Natural killer cell treated with Interleukin-12 subunit alpha and Interleukin-12 subunit beta and Interleukin-15 and Interleukin-18, amount 100 ng/mL, for 72 hours (primary cell): ENCODE measurements around the gene ZNF574. TPM values are rescaled to one million over a fixed set of nuclear protein-coding genes. Genes with fewer than 3 reads are reported as not detected.
"Not testable (repeated sequence)": the region's sequence is repeated elsewhere in the genome, so short reads cannot be mapped to it uniquely, and the experiment has no call there.

Experiments used
- ATAC-seq, 2 donors: fragments of 150-1000 bp; cut with Tn5 transposase in 1 of 2; sonication (Bioruptor Pico), chemical (Tn5 transposase) in 1 of 2; 2 replicates each; pipeline ENCODE4 v1.10.0; 2021
- DNase-seq: peaks from one replicate; pipeline ENCODE4 v3.0.0; 2022; ENCODE audit warnings: low spot score
- H3K27ac Mint-ChIP-seq, 2 donors: 1 replicate in 1 of 2; 2 replicates in 1 of 2; pipeline ENCODE4 v1.8.0; 2022; ENCODE audit warnings: mixed read lengths in 2 of 2, mild to moderate bottlenecking in 1 of 2, moderate library complexity in 1 of 2
- H3K27me3 Mint-ChIP-seq, 2 donors: 1 replicate in 1 of 2; 2 replicates in 1 of 2; pipeline ENCODE4 v1.8.0; 2022; ENCODE audit warnings: mixed read lengths in 2 of 2
- H3K36me3 Mint-ChIP-seq: one replicate; pipeline ENCODE4 v1.8.0; 2022; ENCODE audit warnings: mixed read lengths
- H3K4me1 Mint-ChIP-seq, 2 donors: 1 replicate in 1 of 2; 2 replicates in 1 of 2; pipeline ENCODE4 v1.8.0; 2022; ENCODE audit warnings: low read depth in 2 of 2, mixed read lengths in 2 of 2, mild to moderate bottlenecking in 1 of 2
- H3K4me3 Mint-ChIP-seq: one replicate; pipeline ENCODE4 v1.8.0; 2022; ENCODE audit warnings: mixed read lengths
- H3K9me3 Mint-ChIP-seq: 2 replicates; pipeline ENCODE4 v1.8.0; 2022; ENCODE audit warnings: mixed read lengths
- total RNA-seq, 2 donors: library from RNA; stranded (reverse); gene quantifications; one replicate each; pipeline ENCODE4 v1.2.3, GENCODE V29; 2022

The ZNF574 gene
- total RNA-seq, 2 donors from 2014 or later: 14.2 to 16.1 TPM

DNA sequence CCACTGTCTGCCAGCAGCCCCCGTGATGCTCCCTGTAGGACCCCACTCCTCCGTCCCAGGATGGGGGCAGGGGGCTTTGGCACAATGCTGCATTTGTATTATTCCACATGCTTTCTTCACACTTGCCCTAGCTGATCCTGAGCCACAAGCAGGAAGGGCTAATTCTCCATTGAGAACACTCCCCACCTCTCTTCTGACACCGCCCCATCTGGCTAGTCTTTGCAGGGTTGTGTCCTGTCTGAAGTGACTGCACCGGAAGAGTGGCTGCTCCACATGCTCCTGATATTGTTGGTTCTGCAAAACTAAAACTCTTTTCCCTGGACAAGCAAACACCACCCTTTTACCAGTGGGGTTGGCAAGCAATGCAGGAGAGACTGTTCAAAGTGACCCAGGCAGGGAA, 18.0 kb downstream of the ZNF574 start:
- no peak overlapping the region for H3K27ac Mint-ChIP-seq
- no peak overlapping the region for H3K4me3 Mint-ChIP-seq
- H3K27me3 Mint-ChIP-seq: no peaks in the 10 kb centered on the region
- DNase-seq: no peak
- H3K36me3 Mint-ChIP-seq: peaks cover 6% of the 10 kb centered on the region
- H3K9me3 Mint-ChIP-seq: no peaks in the 10 kb centered on the region
- H3K4me1 Mint-ChIP-seq: peaks cover 8 to 12% of the 10 kb centered on the region in 2 donors
- no peak for ATAC-seq

DNA sequence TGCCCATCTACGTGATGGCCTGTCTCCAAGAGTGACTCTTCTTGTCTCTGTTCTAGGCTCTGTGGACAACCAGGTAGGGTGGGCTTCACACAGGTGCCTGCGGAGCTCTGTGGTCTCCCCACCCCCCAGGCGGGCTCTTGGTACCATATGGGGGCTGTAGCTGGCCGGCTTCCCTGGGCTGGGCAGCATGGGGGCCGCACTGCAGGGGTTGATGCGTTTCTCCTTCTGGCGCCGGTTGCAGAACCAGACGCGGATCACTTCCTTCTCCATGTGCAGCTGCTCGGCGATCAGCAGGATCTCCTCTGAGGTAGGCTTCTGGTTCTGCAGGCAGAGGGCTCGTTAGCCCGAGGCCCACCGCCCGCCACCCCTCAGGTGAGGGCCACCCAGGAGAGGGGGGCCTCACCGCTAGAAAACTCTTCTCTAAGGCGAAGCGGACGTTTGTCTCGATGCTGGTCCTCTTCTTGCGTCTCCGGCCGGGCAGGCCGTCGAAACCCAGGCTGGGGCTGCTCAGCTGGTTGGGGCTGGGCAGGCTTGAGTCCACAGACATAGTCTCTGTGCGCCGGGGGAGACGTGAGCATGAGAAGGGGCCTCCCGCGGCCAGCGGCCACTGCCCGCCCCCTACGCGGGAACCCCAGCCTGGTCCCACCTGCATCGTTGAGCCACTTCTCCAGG, 19.3 kb downstream of the ZNF574 start:
- Mint-ChIP-seq H3K36me3 (peaks cover 6% of the 10 kb centered on the region), H3K27ac (no peak overlapping the region), H3K9me3 (no peaks in the 10 kb centered on the region), H3K4me1 (peaks cover 8 to 10% of the 10 kb centered on the region in 2 donors), H3K4me3 (no peak overlapping the region), H3K27me3 (no peaks in the 10 kb centered on the region)
- ATAC-seq (no peak), DNase-seq (peak; percentile 37)

DNA sequence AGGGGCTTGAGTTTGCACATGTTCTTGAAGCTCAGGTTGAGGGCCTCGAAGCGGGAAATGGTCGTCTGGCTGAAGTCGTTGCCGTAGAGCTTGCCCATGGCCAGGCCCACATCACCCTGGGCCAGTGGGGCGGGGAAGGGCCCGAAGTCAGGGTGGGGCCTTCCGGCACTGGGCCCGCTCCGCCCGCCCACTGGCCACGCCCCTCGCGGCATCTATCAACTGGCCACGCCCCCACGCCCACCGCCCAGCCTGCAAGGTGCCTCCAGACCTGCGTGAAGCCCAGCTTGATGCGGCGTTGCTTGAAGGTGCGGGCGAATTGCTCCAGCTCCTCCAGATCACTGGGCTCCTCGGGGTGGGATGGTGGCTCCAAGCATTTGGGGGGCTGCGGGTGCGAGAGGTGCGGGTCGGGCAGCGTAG, 19.9 kb downstream of the ZNF574 start:
- Mint-ChIP-seq H3K4me3 (no peak overlapping the region), H3K4me1 (peaks cover 4 to 7% of the 10 kb centered on the region in 2 donors), H3K27me3 (no peaks in the 10 kb centered on the region), H3K36me3 (peaks cover 6% of the 10 kb centered on the region), H3K27ac (no peak overlapping the region), H3K9me3 (no peaks in the 10 kb centered on the region)
- DNase-seq (no peak), ATAC-seq (no peak)

DNA sequence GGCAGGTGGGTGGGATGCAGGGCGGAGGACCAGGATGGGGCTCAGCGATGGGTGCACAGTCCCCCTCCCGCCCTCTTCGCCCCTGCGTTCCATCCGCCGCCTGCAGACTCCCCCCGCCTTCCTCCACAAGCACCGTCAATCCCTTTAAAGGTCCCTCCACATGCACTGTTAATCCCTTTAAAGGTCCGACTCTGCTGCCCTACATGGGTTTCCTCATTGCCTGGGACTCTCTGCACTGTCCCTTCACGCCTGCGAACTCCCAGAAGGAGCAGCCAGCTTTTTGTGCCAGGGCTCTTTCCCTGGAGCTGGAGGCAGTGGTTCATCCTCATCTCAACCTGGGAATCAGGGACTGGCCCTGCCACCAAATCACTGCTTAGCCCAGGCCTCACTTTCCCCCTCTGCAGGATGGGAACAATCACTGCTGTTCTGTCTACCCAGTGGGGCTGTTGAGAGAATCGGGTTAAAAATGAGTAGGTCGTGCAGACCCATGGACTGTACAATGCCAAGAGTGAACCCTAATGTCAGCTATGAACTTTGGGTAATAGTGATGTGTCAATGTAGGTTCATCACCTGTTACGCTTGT, 20.4 kb downstream of the ZNF574 start:
- peaks cover 6% of the 10 kb centered on the region for H3K36me3 Mint-ChIP-seq
- H3K4me1 Mint-ChIP-seq: peaks cover 0 to 3% of the 10 kb centered on the region in 2 donors
- no peaks in the 10 kb centered on the region for H3K9me3 Mint-ChIP-seq
- H3K27me3 Mint-ChIP-seq: no peaks in the 10 kb centered on the region
- no peak for ATAC-seq
- H3K27ac Mint-ChIP-seq: no peak overlapping the region
- DNase-seq: no peak
- no peak overlapping the region for H3K4me3 Mint-ChIP-seq

DNA sequence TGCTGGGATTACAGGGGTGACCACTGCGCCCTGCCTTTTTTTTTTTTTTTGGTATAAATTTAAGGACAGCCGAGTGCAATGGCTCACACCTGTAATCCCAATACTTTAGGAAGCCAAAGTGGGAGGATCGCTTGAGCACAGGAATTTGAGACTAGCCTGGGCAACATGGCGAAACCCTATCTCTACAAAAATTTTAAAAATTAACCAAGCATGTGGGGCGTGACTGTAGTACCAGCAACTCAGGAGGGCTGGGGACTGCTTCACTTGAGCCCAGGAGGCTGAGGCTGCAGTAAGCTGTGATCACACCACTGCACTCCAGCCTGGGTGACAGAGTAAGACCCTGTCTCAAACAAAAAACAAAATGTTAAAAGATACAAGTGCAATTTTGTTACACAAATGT, 21.5 kb downstream of the ZNF574 start:
- Mint-ChIP-seq H3K4me3 (no peak overlapping the region), H3K27ac (no peak overlapping the region), H3K9me3 (no peaks in the 10 kb centered on the region), H3K4me1 (peaks cover 0 to under 1% of the 10 kb centered on the region in 2 donors), H3K36me3 (peaks cover 6% of the 10 kb centered on the region), H3K27me3 (no peaks in the 10 kb centered on the region)
- no peak for DNase-seq
- no peak for ATAC-seq

DNA sequence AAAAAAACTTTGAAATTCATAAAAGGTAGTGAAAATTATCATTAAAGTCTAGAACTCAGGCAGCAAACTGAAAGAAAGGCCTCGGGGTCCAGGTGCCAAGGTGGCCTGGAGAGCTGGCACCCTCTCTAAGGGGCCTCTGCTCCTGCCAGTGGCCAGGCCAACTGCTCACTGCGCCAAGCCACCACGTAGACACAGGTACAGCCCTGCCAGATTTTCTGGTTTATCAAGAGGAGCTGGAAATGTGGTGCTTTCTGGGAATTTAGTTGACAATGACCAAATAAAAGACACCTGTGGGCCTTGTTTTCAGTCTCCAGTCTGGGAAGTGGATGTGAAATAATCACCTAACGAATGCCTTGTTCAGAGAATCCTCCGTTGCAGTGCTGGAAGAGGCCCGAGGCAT, 22.8 kb downstream of the ZNF574 start:
- H3K27me3 Mint-ChIP-seq: no peaks in the 10 kb centered on the region
- peaks cover 0 to 2% of the 10 kb centered on the region in 2 donors for H3K4me1 Mint-ChIP-seq
- H3K36me3 Mint-ChIP-seq: peaks cover 6% of the 10 kb centered on the region
- DNase-seq (peak; percentile 28), ATAC-seq (no peak)
- H3K27ac Mint-ChIP-seq: no peak overlapping the region
- no peak overlapping the region for H3K4me3 Mint-ChIP-seq
- no peaks in the 10 kb centered on the region for H3K9me3 Mint-ChIP-seq

DNA sequence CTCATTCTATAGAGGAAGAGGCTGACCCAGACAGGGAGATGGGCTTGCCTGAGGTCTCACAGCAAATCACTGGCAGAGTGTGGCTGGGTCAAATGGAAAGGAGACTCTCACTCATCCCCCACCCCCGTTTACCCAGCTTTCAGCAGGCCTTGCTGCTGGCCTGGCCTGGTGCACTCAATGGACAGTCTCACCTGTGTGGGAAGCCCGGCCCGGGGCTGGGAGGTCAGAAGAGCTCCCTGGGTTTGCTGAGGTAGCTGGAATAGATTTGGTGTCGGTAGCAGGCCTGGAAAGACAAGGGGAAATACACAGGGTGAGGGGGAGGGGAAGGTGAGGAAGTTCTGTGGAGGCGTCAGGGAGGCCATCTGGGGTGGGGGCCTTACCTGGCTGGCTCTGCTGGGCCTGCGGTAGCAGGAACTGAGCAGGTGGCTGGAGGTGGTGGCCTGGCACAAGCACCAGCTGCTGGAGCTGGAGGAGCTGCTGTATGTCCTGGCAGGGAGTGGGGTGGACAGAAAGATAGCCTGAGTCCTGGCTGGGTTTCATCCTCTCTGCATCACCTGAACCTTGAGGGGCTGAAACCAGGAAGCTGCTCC, 23.5 kb downstream of the ZNF574 start:
- Mint-ChIP-seq H3K4me1 (peaks cover 0 to 5% of the 10 kb centered on the region in 2 donors), H3K9me3 (no peaks in the 10 kb centered on the region), H3K27ac (no peak overlapping the region), H3K4me3 (no peak overlapping the region), H3K36me3 (peaks cover 3% of the 10 kb centered on the region), H3K27me3 (no peaks in the 10 kb centered on the region)
- ATAC-seq: no peak
- DNase-seq: no peak

DNA sequence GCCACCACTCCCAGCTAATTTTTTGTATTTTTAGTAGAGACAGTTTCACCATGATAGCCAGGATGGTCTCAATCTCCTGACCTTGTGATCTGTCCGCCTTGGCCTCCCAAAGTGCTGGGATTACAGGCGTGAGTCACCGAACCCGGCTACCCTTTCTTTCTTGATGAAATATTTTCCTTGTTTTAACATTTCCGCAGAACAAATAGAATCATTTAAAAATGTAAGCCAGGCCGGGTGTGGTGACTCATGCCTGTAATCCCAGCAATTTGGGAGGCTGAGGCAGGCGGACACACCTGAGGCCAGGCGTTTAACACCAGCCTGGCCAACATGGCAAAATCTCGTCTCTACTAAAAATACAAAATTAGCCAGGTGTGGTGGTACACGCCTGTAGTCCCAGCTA, 24.3 kb downstream of the ZNF574 start:
- not testable (repeated sequence) for H3K27me3 Mint-ChIP-seq, H3K36me3 Mint-ChIP-seq, ATAC-seq, H3K27ac Mint-ChIP-seq, H3K4me3 Mint-ChIP-seq, DNase-seq, H3K9me3 Mint-ChIP-seq
- H3K4me1 Mint-ChIP-seq: peaks cover 4 to 10% of the 10 kb centered on the region in 2 donors

DNA sequence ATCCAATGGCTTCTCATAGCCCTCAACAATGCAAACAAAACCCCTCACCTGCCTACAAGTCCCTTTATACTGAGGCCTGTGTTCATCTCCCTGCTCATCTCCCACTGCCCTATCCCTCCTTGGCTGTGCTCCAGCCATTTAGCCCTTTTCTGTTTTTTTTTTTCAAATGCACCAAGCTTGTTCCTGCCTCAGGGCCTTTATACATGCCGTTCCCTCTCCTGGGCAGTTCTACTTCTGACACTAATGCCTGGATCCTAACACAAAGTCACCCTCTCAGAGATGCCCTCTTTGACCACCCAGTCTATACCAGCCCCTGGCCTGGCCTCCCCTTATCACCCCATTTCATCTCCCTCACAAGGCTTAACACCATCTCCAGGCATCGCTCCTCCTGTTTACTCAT, 26.9 kb downstream of the ZNF574 start:
- no peak for ATAC-seq
- Mint-ChIP-seq H3K36me3 (no peaks in the 10 kb centered on the region), H3K4me1 (peaks cover 13 to 18% of the 10 kb centered on the region in 2 donors), H3K27me3 (no peaks in the 10 kb centered on the region), H3K4me3 (no peak overlapping the region), H3K9me3 (no peaks in the 10 kb centered on the region), H3K27ac (no peak overlapping the region)
- DNase-seq: no peak

DNA sequence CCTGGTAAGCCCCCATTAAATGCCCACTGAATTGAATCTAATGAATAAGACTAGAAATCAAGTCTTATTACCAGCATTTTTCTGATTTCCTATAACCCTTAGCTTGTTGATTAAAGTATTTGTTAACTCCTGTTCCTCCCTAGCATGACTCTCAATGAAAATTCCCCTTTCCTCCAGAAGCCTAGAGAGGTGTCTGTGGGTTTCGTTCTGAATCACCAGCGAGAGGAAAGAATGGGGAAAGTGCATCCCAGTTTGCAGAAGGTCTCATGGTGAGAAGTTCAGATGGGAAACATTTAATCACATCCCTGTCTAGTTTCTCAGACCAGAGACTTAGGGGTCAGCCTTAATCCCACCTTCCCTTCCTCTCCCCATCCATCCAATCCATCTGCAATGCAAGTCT, 29.4 kb downstream of the ZNF574 start:
- peaks cover 19 to 24% of the 10 kb centered on the region in 2 donors for H3K4me1 Mint-ChIP-seq
- H3K4me3 Mint-ChIP-seq: peak overlapping the region; percentile 9
- no peaks in the 10 kb centered on the region for H3K9me3 Mint-ChIP-seq
- H3K27me3 Mint-ChIP-seq: no peaks in the 10 kb centered on the region
- DNase-seq (no peak), ATAC-seq (no peak)
- H3K27ac Mint-ChIP-seq: peak overlapping the region in 1 of 2 donors; percentile 62
- no peaks in the 10 kb centered on the region for H3K36me3 Mint-ChIP-seq

DNA sequence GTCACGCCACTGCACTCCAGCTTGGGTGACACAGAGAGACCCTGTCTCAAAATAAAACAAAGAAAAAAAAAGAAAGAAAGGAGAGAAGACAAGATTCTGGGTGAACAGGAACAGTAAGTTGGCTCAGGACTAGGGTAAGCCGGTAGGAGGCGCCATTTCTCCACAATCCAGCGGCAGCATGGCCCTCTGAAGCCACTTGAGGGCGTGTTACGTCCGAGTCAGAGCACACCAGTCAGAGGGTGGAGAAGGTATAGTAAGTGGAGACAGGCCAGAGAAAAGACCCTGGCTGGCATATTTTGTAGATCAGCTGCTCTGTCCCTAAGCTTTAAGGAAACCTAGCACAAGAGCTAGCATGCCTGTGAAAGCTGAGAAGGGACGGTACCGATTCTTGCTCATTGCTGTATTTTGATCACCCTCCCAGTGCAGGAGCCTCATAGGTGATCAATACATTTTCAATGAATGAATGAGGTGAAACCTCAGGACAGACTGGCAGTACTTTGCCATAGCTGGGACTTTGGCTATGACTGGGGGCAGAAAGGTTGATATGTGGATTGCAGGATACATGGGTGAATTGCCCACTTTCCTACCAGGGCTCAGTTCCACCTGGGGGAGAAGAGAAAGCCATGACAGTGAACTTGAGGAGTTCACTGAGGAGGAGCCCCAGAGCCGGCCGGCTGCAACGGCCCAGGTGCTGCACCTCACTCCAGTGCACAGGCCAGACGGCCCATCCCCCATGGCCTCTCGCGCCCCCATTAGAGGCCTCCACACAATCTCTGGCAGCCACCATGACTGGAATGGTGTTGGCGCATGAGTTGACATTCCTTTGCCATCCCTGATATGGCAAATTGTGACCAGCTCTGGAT, 32.8 kb downstream of the ZNF574 start:
- DNase-seq (peak; percentile 87), ATAC-seq (peak; percentile 90 to 94)
- Mint-ChIP-seq H3K36me3 (no peaks in the 10 kb centered on the region), H3K9me3 (no peaks in the 10 kb centered on the region), H3K27ac (peak overlapping the region in 1 of 2 donors; percentile 14), H3K27me3 (no peaks in the 10 kb centered on the region), H3K4me3 (no peak overlapping the region), H3K4me1 (peaks cover 36 to 37% of the 10 kb centered on the region in 2 donors)

DNA sequence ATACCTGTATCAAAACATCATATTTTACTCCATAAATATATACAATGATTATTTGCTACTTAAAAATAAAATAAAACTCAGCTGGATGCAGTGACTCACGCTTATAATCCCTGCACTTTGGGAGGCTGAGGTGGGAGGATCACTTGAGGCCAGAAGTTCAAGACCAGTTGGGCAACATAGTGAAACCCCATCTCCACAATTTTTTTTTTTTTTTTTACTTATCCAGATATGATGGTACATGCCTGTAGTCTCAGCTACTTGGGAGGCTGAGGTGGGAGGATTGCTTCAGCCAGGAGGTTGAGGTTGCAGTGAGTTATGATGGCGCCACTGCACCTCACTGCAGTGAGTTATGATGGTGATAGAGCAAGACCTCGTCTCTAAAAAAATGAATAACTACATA, 33.9 kb downstream of the ZNF574 start:
- H3K9me3 Mint-ChIP-seq: no peaks in the 10 kb centered on the region
- DNase-seq: no peak
- no peak for ATAC-seq
- H3K4me3 Mint-ChIP-seq: no peak overlapping the region
- peaks cover 35 to 40% of the 10 kb centered on the region in 2 donors for H3K4me1 Mint-ChIP-seq
- H3K36me3 Mint-ChIP-seq: no peaks in the 10 kb centered on the region
- H3K27ac Mint-ChIP-seq: no peak overlapping the region
- no peaks in the 10 kb centered on the region for H3K27me3 Mint-ChIP-seq

DNA sequence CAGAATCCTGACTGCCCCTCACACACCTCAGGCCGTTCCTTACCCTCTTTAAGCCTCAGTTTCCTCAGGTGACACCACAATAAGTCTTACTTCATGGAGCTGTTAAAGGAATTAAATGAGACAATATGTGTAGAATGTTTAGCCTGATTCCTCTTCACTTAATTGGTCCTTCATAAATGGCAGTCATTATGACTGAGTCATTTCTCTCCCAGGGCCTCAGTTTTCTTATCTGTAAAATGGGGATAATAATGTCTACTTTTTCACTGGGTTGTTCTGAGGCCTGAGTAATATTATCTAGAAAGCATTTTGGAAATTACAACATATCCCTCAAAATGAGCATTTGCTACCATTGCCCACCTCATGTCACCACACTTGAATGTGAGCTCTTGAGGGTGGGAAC, 34.7 kb downstream of the ZNF574 start:
- Mint-ChIP-seq H3K4me1 (peaks cover 31 to 32% of the 10 kb centered on the region in 2 donors), H3K36me3 (peaks cover 3% of the 10 kb centered on the region), H3K9me3 (no peaks in the 10 kb centered on the region), H3K4me3 (no peak overlapping the region), H3K27me3 (no peaks in the 10 kb centered on the region), H3K27ac (peak overlapping the region; percentile 8 to 76)
- no peak for DNase-seq
- ATAC-seq: no peak

DNA sequence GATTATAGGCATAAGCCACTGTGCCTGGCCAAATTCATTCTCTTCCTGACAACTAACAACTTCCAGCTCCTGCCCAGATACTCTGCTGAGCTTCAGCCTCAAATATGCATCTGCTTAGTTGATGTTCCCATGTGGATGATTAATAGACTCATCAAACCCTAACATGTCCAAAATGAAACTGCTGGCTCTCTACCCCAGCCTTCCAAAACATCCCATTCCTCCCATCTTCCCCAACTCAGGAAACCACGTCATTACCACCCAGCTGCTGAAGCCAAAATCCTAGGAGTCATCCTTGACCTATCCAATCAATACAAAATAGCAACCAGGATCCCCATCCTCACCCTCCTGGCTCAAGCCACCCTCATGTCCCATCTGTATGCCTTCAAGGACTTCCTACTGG, 35.4 kb downstream of the ZNF574 start:
- H3K9me3 Mint-ChIP-seq: no peaks in the 10 kb centered on the region
- H3K36me3 Mint-ChIP-seq: peaks cover 7% of the 10 kb centered on the region
- no peak overlapping the region for H3K4me3 Mint-ChIP-seq
- DNase-seq (no peak), ATAC-seq (no peak)
- peak overlapping the region; percentile 8 to 76 for H3K27ac Mint-ChIP-seq
- peaks cover 27 to 29% of the 10 kb centered on the region in 2 donors for H3K4me1 Mint-ChIP-seq
- H3K27me3 Mint-ChIP-seq: no peaks in the 10 kb centered on the region
